Measurements from ENCODE around the gene OR2L3. TPM values are rescaled to one million over a fixed set of nuclear protein-coding genes. Genes with fewer than 3 reads are reported as not detected.

OR2L3 gene
- total RNA-seq, 1 donor from 2014 or later = not detected

- H3K27me3 Mint-ChIP-seq (ENCODE audit: low read depth) = no peaks in the 10 kb centered on the region
Observed at GRCh38 chr1:248098529-248098928, 51.9 kb downstream of the OR2L3 start.

GRCh38 chr1:248102847-248103246 lies 56.2 kb downstream of the OR2L3 start:
- Mint-ChIP-seq H3K9me3 (ENCODE audit: low read depth) (peaks cover 59% of the 10 kb centered on the region), H3K27ac (ENCODE audit: unreplicated experiment) (no peak overlapping the region), H3K4me3 (ENCODE audit: unreplicated experiment) (no peak overlapping the region), H3K27me3 (ENCODE audit: low read depth) (no peaks in the 10 kb centered on the region), H3K36me3 (ENCODE audit: low read depth) (no peaks in the 10 kb centered on the region), H3K4me1 (ENCODE audit: low read depth) (no peaks in the 10 kb centered on the region)
- DNase-seq (ENCODE audit: low spot score) = no peak
- TF ChIP-seq CTCF (IDR thresholded peaks at IDR 0.05) = no peak

More at GRCh38 chr1:248098529-248098928, 51.9 kb downstream of the OR2L3 start:
- H3K4me1 Mint-ChIP-seq (ENCODE audit: low read depth) = no peaks in the 10 kb centered on the region
- TF ChIP-seq CTCF (IDR thresholded peaks at IDR 0.05) = no peak
- H3K4me3 Mint-ChIP-seq (ENCODE audit: unreplicated experiment) = no peak overlapping the region
- no peak overlapping the region for H3K27ac Mint-ChIP-seq (ENCODE audit: unreplicated experiment)
- H3K36me3 Mint-ChIP-seq (ENCODE audit: low read depth) = no peaks in the 10 kb centered on the region
- no peak for DNase-seq (ENCODE audit: low spot score)
- peaks cover 48% of the 10 kb centered on the region for H3K9me3 Mint-ChIP-seq (ENCODE audit: low read depth)

- no peak for DNase-seq (ENCODE audit: low spot score)
- Mint-ChIP-seq H3K36me3 (ENCODE audit: low read depth) (no peaks in the 10 kb centered on the region), H3K27me3 (ENCODE audit: low read depth) (no peaks in the 10 kb centered on the region), H3K27ac (ENCODE audit: unreplicated experiment) (no peak overlapping the region), H3K4me1 (ENCODE audit: low read depth) (no peaks in the 10 kb centered on the region), H3K4me3 (ENCODE audit: unreplicated experiment) (no peak overlapping the region), H3K9me3 (ENCODE audit: low read depth) (peaks cover 69% of the 10 kb centered on the region)
- TF ChIP-seq CTCF (IDR thresholded peaks at IDR 0.05) = no peak
Observed at GRCh38 chr1:248111157-248111556, 64.5 kb downstream of the OR2L3 start.

Other genes with a start within 250 kb of the OR2L3 start
- not detected in 3 replicates for gene OR14A16, start 222.7 kb upstream of the OR2L3 start, total RNA-seq
- gene OR11L1, start 204.9 kb upstream of the OR2L3 start, total RNA-seq = not detected in 3 replicates
- gene TRIM58, start 189.6 kb upstream of the OR2L3 start, total RNA-seq = 0.41 to 1.7 TPM (median 0.70 TPM) in 3 replicates
- gene OR2W3, start 151.2 kb upstream of the OR2L3 start, total RNA-seq = 0.75 TPM in 1 of 3 replicates, not detected in the others
- not detected in 3 replicates for gene OR2T8, start 126.6 kb upstream of the OR2L3 start, total RNA-seq
- not detected in 3 replicates for gene OR2AJ1, start 121.9 kb upstream of the OR2L3 start, total RNA-seq
- not detected in 3 replicates for gene OR2L8, start 98.0 kb upstream of the OR2L3 start, total RNA-seq
- not detected in 3 replicates for gene OR2AK2, start 81.6 kb upstream of the OR2L3 start, total RNA-seq
- gene OR2L5, start 33.2 kb upstream of the OR2L3 start, total RNA-seq = not detected in 3 replicates
- 0.07 TPM in 1 of 3 replicates, not detected in the others for gene OR2L2, start 16.8 kb upstream of the OR2L3 start, total RNA-seq
- not detected in 3 replicates for gene OR2L13, start 48.3 kb downstream of the OR2L3 start, total RNA-seq
- not detected in 3 replicates for gene OR2M5, start 98.3 kb downstream of the OR2L3 start, total RNA-seq
- not detected in 3 replicates for gene OR2M2, start 128.0 kb downstream of the OR2L3 start, total RNA-seq
- not detected in 3 replicates for gene OR2M3, start 150.4 kb downstream of the OR2L3 start, total RNA-seq
- not detected in 3 replicates for gene OR2M4, start 184.6 kb downstream of the OR2L3 start, total RNA-seq
- not detected in 3 replicates for gene OR2T33, start 231.1 kb downstream of the OR2L3 start, total RNA-seq

Data from chondrocyte (in vitro differentiated cells).